Amygdala (tissue), 56 donors: ENCODE measurements around the gene CDC42EP1.
"Not testable (repeated sequence)": the region's sequence is repeated elsewhere in the genome, so short reads cannot be mapped to it uniquely, and the experiment has no call there.

Experiments used
- DNase-seq, 56 donors: peaks; one replicate each; lab custom pipeline; 2025; lab: John Stamatoyannopoulos, UW

Gene CDC42EP1

GRCh38 chr22:37571258-37571991 lies 11.1 kb downstream of the CDC42EP1 start:
- peak in 2 of 56 donors; percentile 9 to 31 for DNase-seq

DNA sequence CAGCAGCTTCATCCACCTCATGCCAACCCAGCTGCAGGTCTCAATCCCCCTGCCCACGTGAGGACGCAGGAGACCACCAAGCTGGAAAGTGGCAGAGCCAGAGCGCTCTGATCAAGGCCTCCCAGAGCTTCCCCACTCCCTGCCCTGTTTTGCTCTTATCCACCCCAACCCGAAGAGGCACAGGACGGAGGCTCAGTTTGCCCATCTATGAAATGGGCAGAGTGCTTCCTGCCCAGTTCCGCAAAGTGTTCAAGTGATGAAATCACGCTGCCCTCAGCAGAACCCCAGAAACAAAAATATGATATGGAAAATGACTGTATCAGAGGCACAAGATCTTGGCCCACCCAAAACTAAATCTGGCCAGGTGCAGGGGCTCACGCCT lies 11.7 kb downstream of the CDC42EP1 start:
- no peak for DNase-seq

- no peak for DNase-seq
Observed at GRCh38 chr22:37575490-37576003, 15.3 kb downstream of the CDC42EP1 start.

DNA sequence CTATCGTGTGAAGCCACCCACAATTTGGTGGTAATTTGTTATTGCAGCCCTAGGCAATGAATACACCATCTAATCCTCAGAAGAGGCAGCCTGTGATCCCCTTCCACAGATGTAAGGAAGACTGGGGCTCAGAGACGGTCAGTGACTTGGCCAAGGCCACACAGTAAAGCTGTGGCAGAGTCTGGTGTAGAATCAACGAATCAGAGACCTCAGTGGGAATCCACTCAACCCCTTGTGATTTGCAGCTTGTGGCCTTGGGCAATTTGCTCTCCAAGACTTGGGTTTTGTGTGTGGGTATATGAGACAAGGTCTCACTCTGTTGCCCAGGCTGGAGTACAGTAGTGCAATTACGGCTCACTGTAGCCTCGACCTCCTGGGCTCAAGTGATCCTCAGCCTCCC lies 17.7 kb downstream of the CDC42EP1 start:
- no peak for DNase-seq

GRCh38 chr22:37581504-37581903 lies 21.2 kb downstream of the CDC42EP1 start:
- peak in 32 of 56 donors; percentile 14 to 83 (median 56) for DNase-seq

GRCh38 chr22:37582526-37582925 lies 22.2 kb downstream of the CDC42EP1 start:
- no peak for DNase-seq

DNA sequence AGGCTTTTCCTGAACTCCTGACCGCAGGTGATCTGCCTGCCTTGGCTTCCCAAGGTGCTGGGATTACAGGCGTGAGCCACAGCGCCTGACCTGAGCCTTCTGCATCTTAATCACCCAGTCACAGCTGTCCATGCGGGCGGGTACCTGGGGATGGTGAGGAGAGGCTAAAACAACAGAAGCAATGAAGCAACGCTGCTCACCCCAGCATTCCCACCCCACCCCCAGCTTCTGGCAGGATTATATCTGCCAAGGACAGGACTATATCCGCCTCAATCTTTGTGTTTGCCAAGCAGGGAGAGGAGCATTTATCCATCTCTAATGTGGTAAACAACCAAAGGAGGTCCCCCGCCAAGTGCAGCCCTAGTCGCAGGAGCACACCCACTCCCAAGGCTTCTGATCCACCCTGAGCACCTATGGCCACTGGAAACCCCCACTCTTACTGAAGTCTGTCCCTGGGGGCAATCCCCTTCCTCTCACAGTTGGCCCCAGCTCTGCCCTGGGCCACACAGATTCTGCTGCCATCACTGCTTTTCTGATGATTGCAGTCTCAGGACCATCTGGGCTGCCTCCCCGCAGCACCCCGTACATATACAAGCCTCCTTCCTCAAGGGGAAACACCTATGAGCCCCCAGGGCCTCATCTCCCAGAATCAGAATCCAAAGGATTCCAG lies 28.4 kb downstream of the CDC42EP1 start:
- DNase-seq: no peak

- DNase-seq: no peak
Observed at GRCh38 chr22:37589636-37590035, 29.4 kb downstream of the CDC42EP1 start.

GRCh38 chr22:37591081-37591480 lies 30.8 kb downstream of the CDC42EP1 start:
- DNase-seq: not testable (repeated sequence)

- DNase-seq: no peak
Observed at GRCh38 chr22:37591823-37592404, 31.6 kb downstream of the CDC42EP1 start.

GRCh38 chr22:37594237-37594636 lies 34.0 kb downstream of the CDC42EP1 start:
- DNase-seq: no peak

DNA sequence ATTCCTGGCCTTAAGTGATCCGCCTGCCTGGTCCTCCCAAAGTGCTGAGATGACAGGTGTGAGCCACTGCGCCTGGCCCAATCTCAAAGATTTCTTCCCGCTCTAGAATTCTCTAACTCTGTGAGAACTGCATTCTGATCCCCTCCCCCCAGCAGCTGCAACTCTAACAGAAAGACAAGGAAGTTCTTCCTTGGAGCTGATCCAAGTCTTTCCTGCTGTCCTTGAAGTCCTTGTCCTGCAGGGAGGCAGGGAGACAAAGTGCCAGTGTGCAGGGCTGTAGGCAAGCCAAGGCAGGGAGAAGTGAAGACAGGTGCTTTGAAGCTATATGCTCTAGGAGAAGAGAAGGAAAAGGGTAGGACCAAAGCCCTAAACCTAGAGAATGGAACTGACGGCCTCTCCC lies 38.9 kb downstream of the CDC42EP1 start:
- peak in 3 of 56 donors; percentile 9 to 39 (median 11) for DNase-seq

DNA sequence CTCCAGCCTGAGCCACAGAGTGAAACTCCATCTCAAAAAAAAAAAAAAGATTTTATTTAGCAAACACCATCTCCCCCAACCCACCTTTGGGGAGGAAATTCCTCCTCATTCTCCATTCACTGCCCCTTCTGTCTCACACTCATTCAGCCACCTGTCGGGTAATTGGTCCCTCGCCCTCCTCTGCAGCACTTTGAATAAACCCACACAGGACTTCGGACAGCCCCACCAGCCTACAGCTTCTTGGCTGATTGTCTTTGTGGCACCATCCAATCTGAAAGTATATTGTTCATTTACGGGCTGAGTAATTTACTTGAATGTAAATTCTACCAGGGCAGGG lies 40.9 kb downstream of the CDC42EP1 start:
- DNase-seq: no peak

DNA sequence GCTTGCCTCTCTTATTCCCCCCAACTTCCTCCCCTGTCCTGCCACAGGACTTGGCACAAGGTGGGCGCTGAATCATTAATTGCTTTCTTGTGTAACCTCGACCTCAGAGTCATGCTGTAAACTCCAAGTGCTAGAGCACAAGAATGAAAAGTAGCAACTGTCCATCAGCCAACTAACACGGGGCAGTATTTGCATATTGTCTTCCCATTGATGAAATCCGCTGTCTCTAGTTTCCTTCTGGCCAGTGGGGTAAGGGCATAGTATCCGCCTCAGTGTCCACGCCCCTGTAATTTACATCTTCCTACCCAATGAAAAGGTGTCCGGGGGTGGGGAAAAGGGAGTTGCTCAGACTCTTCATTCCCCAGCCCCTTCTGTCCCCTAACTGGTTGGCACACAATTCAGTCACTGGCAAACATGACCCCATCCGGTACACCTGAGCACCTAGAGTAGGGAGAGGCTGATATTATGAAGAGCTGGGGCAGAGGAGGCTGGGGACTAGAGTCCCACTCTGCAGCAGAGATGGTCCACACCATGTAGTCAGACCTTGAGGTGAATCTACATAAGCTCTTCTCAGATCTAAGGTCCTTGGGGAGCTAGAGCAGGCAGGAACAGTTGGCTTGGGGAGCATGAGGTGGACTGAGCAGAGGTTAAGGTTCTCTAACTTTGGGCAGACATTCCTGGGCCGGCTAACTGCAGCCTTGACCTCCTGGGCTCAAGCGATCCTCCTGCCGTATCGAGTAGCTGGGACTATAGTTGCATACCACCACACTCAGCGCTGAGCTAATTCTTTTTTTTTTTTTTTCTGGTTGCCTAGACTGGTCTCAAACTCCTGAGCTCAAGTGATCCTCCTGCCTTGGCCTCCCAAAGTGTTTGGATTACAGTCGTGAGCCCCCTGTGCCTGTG lies 41.5 kb downstream of the CDC42EP1 start:
- no peak for DNase-seq

DNA sequence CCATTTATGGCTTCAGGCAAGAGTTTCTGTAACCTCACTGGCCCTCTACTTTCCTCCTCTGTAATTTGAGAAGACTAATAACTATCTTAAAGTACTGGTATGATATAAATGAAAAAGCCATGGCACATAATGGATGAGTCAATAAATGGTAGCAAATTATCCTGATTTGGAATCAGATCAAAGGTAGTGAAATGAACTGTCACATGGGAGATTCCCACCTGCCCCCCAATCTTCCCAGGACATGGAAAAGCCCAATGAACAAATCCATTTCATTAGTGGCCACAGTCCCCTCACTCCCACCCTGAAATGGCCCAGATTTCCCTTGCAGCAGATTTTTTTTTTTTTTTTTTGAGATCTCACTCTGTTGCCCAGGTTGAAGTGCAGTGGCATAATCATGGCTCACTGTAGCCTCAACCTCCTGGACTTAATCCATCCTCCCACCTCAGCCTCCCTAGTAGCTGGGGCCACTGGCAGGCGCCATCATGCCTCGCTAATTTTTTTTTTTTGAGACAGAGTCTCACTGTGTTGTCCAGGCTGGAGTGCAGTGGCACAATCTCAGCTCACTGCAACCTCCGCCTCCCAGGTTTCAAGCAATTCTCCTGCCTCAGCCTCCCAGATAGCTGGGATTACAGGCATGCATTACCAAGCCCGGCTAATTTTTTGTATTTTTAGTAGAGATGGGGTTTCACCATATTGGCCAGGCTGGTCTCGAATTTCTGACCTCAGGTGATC lies 42.4 kb downstream of the CDC42EP1 start:
- DNase-seq: not testable (repeated sequence)

DNA sequence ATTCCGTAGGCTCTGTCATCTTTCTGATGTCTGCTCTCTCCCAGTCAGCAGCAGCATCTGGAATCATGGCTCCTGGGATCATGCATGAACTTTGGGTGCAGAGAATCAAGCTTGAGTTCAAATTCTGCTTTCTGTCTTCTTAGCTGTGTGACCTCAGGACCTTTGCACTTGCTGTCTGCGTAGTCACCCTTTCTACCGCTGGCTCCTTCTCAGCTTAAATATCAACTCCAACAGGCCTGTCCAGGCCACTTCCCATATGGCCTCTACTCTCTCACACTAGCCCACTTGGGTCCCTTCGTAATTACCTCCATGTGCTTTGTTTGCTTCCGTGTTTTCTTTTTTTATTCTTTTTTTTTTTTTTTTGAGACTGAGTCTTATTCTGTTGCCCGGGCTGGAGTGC lies 43.8 kb downstream of the CDC42EP1 start:
- DNase-seq: no peak

DNA sequence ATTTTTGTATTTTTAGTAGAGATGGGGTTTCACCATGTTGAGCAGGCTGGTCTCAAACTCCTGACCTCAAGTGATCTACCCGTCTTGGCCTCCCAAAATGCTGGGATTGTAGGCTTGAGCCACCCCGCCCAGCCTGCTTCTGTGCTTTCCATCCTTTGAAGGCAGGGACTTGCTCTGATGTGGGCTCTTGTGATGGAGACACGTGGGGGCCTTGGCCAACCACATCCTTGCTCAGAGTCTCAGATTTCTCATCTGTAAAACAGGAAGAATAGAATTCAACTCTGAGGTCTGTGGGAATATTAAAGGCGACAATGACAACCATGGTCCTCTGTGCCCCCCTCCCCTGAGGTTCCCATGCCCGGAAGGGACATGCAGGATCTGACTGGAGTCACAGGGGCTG lies 44.6 kb downstream of the CDC42EP1 start:
- no peak for DNase-seq

DNA sequence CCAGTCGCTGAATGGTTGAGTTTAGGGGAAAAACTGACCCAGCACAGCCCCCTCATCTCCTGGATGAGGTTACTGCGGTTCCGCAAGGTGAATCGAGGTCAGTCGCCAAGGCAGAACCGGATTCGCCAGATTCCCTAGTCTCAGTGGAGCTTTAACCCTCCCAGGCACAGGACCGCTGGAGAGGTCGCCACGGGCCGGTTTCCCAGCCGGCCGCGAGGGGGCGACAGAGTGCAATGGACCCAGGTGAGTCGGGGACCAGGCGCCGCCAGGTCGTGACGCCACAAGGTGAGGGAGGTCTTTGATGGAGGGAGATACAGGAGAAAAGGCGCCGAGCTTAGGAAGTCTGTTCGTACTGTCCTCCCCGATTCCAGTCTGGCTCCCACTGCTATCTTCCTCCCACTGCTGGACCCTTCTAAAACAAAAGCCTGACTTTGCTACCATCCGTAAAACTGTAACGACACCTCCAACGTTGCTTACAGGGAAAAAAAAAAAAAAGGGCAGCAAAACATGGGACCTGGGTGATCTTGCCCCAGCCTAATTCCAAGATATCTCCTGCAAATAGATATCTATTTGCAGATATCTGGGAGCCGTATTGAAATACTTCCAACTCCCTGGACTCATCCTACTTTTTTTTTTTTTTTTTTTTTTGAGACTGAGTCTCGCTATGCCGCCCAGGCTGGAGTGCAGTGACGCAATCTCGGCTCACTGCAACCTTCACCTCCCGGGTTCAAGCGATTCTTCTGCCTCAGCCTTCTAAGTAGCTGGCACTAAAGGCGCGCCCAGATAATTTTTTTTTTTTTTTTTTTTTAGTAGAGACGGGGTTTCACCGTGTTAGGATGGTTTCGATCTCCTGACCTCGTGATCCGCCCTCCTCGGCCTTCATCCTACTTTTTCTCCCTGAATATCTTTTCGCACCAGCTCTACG lies 47.0 kb downstream of the CDC42EP1 start:
- DNase-seq: peak in 46 of 56 donors; percentile 9 to 83 (median 56)

GRCh38 chr22:37607935-37608476 lies 47.7 kb downstream of the CDC42EP1 start:
- no peak for DNase-seq
